Peyer's patch (tissue), 4 donors: ENCODE results near the gene GPS1. TPM values are rescaled to one million over a fixed set of nuclear protein-coding genes. Genes with fewer than 3 reads are reported as not detected.

Experiments used
- DNase-seq, 3 donors: peaks; one replicate each; pipeline ENCODE4 v3.0.0-alpha.2; 2017 to 2019
- H3K27ac ChIP-seq, 4 donors: fragments of 200-600 bp; sonication (generic); one replicate each; pipeline ENCODE4 v1.5.1; 2016 to 2019
- H3K27me3 ChIP-seq, 2 donors: fragments of 200-600 bp; sonication (generic); one replicate each; pipeline ENCODE4 v1.5.1; 2019
- H3K36me3 ChIP-seq, 3 donors: fragments of 200-600 bp; sonication (generic); one replicate each; pipeline ENCODE4 v1.5.1; 2016 to 2019
- H3K4me1 ChIP-seq, 4 donors: fragments of 200-600 bp; sonication (generic); one replicate each; pipeline ENCODE4 v1.5.1; 2016 to 2019
- H3K4me3 ChIP-seq, 4 donors: fragments of 200-600 bp; sonication (generic); 1 replicate in 3 of 4; 2 replicates in 1 of 4; pipeline ENCODE4 v1.5.1; 2016 to 2019; ENCODE audit warnings: mild to moderate bottlenecking in 1 of 4
- H3K9me3 ChIP-seq, 4 donors: fragments of 200-600 bp; sonication (generic); one replicate each; pipeline ENCODE4 v1.5.1; 2016 to 2019; ENCODE audit warnings: mild to moderate bottlenecking in 1 of 4
- POLR2A ChIP-seq, 2 donors: fragments of 450-650 bp; IDR thresholded peaks; one replicate each; pipeline ENCODE4 v1.5.1; 2017; ENCODE audit warnings: antibody characterized with exemption in 2 of 2, mild to moderate bottlenecking in 2 of 2, moderate library complexity in 2 of 2
- total RNA-seq, 4 donors: library from RNA; depleted of rRNA; stranded (reverse); fragments of >200 nt; gene quantifications; one replicate each; pipeline ENCODE4 v1.1.0, GENCODE V29; 2016
- TF ChIP-seq, protein P1 (sequence below), 6 experiments: fragments of 450-650 bp in 4 of 6; fragments of 200-600 bp in 2 of 6; sonication (generic) in 1 of 6; IDR thresholded peaks; one replicate each; pipeline ENCODE4 v1.5.1; 2017 to 2019; ENCODE audit warnings: antibody characterized with exemption in 6 of 6, mild to moderate bottlenecking in 3 of 6, moderate library complexity in 1 of 6

The GPS1 gene
- total RNA-seq, 4 donors from 2014 or later, result 69.2 to 138 (median 88.5) TPM

DNA sequence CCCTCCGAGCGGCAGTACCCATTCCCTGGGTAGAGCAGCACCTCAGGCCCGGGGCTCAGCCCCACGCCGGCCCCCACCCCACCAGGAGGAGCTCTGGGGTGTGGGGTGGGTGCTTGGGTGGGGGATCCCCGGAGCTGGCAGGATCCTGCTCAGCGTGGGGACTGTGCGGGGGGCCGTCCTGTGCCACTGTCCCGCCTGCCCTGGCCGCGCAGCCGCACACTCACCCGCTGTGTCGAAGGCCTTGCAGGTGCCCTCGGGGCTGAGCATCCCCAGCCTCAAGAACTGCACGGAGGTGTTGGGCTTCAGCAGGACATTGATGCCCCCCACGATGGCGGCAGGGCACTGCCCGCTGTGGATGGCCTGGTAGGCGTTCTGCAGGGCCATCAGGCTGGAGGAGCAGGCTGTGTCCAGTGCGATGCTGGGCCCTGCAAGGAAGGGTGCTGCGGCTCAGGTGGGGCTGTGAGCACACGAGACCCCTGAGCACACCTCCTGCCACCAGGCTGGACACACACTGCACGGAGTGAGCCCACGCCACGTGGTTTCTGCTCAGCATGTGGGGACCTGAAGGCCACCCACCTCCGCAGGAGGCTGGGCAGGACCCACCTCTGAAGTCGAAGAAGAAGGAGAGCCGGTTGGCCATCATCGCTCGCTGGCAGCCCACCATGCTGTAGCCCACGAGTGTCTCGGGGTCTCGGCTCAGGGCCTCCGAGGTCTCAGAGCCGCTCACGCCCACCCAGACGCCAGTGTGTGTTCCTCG, 41.5 kb downstream of the GPS1 start:
- Histone ChIP-seq H3K27me3 (no peaks in the 10 kb centered on the region), H3K4me1 (peaks cover 0 to 15% (median 11%) of the 10 kb centered on the region in 4 donors), H3K36me3 (peaks cover 0 to 74% (median 0%) of the 10 kb centered on the region in 3 donors), H3K4me3 (no peak overlapping the region), H3K9me3 (no peaks in the 10 kb centered on the region), H3K27ac (no peak overlapping the region)
- no peak for DNase-seq
- TF ChIP-seq, protein P1, sequence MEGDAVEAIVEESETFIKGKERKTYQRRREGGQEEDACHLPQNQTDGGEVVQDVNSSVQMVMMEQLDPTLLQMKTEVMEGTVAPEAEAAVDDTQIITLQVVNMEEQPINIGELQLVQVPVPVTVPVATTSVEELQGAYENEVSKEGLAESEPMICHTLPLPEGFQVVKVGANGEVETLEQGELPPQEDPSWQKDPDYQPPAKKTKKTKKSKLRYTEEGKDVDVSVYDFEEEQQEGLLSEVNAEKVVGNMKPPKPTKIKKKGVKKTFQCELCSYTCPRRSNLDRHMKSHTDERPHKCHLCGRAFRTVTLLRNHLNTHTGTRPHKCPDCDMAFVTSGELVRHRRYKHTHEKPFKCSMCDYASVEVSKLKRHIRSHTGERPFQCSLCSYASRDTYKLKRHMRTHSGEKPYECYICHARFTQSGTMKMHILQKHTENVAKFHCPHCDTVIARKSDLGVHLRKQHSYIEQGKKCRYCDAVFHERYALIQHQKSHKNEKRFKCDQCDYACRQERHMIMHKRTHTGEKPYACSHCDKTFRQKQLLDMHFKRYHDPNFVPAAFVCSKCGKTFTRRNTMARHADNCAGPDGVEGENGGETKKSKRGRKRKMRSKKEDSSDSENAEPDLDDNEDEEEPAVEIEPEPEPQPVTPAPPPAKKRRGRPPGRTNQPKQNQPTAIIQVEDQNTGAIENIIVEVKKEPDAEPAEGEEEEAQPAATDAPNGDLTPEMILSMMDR (IDR thresholded peaks at IDR 0.05), result no peak
- TF ChIP-seq POLR2A (IDR thresholded peaks at IDR 0.05), result no peak

- H3K27ac ChIP-seq, result no peak overlapping the region
- no peaks in the 10 kb centered on the region for H3K27me3 ChIP-seq
- H3K4me3 ChIP-seq, result no peak overlapping the region
- TF ChIP-seq POLR2A (IDR thresholded peaks at IDR 0.05), result no peak
- TF ChIP-seq, protein P1 (IDR thresholded peaks at IDR 0.05), result no peak
- no peak for DNase-seq
- peaks cover 0 to 54% (median 0%) of the 10 kb centered on the region in 3 donors for H3K36me3 ChIP-seq
- H3K4me1 ChIP-seq, result peaks cover 0 to 26% (median 21%) of the 10 kb centered on the region in 4 donors
- H3K9me3 ChIP-seq, result no peaks in the 10 kb centered on the region
Observed at GRCh38 chr17:82094931-82095776, 43.5 kb downstream of the GPS1 start.

GRCh38 chr17:82095777-82096708, 44.3 kb downstream of the GPS1 start:
- Histone ChIP-seq H3K36me3 (peaks cover 0 to 46% (median 0%) of the 10 kb centered on the region in 3 donors), H3K4me1 (peaks cover 0 to 29% (median 23%) of the 10 kb centered on the region in 4 donors), H3K27ac (no peak overlapping the region), H3K27me3 (no peaks in the 10 kb centered on the region), H3K9me3 (no peaks in the 10 kb centered on the region), H3K4me3 (peak overlapping the region in 2 of 4 donors; percentile 87 to 98)
- no peak for DNase-seq
- TF ChIP-seq POLR2A (IDR thresholded peaks at IDR 0.05), result no peak
- TF ChIP-seq, protein P1 (IDR thresholded peaks at IDR 0.05), result no peak

GRCh38 chr17:82096709-82097183, 45.0 kb downstream of the GPS1 start:
- Histone ChIP-seq H3K4me3 (peak overlapping the region; percentile 87 to 98 (median 95)), H3K9me3 (no peaks in the 10 kb centered on the region), H3K27me3 (no peaks in the 10 kb centered on the region), H3K27ac (peak overlapping the region in 2 of 4 donors; percentile 85 to 92), H3K36me3 (peaks cover 0 to 39% (median 0%) of the 10 kb centered on the region in 3 donors), H3K4me1 (peaks cover 0 to 29% (median 23%) of the 10 kb centered on the region in 4 donors)
- no peak for DNase-seq
- TF ChIP-seq, protein P1 (IDR thresholded peaks at IDR 0.05), result no peak
- no peak for TF ChIP-seq POLR2A (IDR thresholded peaks at IDR 0.05)
